Activated naive CD8-positive, alpha-beta T cell treated with anti-CD3 and anti-CD28 coated beads, Interleukin-2, amount 10 ng/mL, durations not matched to agents 7 days and 5 days (primary cell): Measurements from ENCODE around the gene GPR107. TPM values are rescaled to one million over a fixed set of nuclear protein-coding genes. Genes with fewer than 3 reads are reported as not detected.

ENCODE experiments used
- ATAC-seq: fragments of 150-1000 bp; cut with Tn5 transposase; one replicate; pipeline ENCODE4 v1.10.0; 2021; ENCODE audit warnings: low read depth, moderate library complexity
- POLR2A ChIA-PET: fragments of 350-600 bp; sonication (Branson Sonifier 250); formaldehyde crosslinking; loops from one replicate; lab custom pipeline; 2021; ENCODE audit warnings: antibody characterized with exemption; lab: Charles Lee
- DNase-seq: peaks from one replicate; pipeline ENCODE4 v3.0.0; 2021
- H3K27ac Mint-ChIP-seq: one replicate; pipeline ENCODE4 v1.8.0; 2022; ENCODE audit warnings: mild to moderate bottlenecking, mixed read lengths
- H3K27me3 Mint-ChIP-seq: one replicate; pipeline ENCODE4 v1.8.0; 2022; ENCODE audit warnings: mild to moderate bottlenecking, moderate library complexity, mixed read lengths
- H3K36me3 Mint-ChIP-seq: one replicate; pipeline ENCODE4 v1.8.0; 2021; ENCODE audit warnings: mild to moderate bottlenecking, mixed read lengths
- H3K4me1 Mint-ChIP-seq: one replicate; pipeline ENCODE4 v1.8.0; 2021; ENCODE audit warnings: mixed read lengths
- H3K4me3 Mint-ChIP-seq: one replicate; pipeline ENCODE4 v1.8.0; 2022; ENCODE audit warnings: mild to moderate bottlenecking, moderate library complexity, mixed read lengths
- H3K9me3 Mint-ChIP-seq: one replicate; pipeline ENCODE4 v1.8.0; 2021; ENCODE audit warnings: mixed read lengths
- total RNA-seq, 2 experiments: library from RNA; stranded (reverse); gene quantifications; one replicate each; pipeline ENCODE4 v1.2.3, GENCODE V29; 2021

GPR107 gene
- total RNA-seq, 2 experiments from 2014 or later, result 23.2 to 25.1 TPM

- H3K27ac Mint-ChIP-seq, result no peak overlapping the region
Measured at GRCh38 chr9:130158001-130158400, 104.3 kb downstream of the GPR107 start.

GRCh38 chr9:130159057-130159456, 105.4 kb downstream of the GPR107 start:
- Mint-ChIP-seq H3K27ac (no peak overlapping the region), H3K4me1 (no peaks in the 10 kb centered on the region), H3K4me3 (no peak overlapping the region), H3K36me3 (no peaks in the 10 kb centered on the region), H3K9me3 (no peaks in the 10 kb centered on the region), H3K27me3 (peaks cover 2% of the 10 kb centered on the region)
- DNase-seq, result no peak
- ATAC-seq, result no peak
- POLR2A ChIA-PET, result no interaction called here

More at GRCh38 chr9:130158001-130158400, 104.3 kb downstream of the GPR107 start:
- no peaks in the 10 kb centered on the region for H3K4me1 Mint-ChIP-seq
- ATAC-seq (no peak), DNase-seq (no peak)
- no peaks in the 10 kb centered on the region for H3K36me3 Mint-ChIP-seq
- H3K9me3 Mint-ChIP-seq, result no peaks in the 10 kb centered on the region
- peaks cover 2% of the 10 kb centered on the region for H3K27me3 Mint-ChIP-seq
- POLR2A ChIA-PET, result no interaction called here
- no peak overlapping the region for H3K4me3 Mint-ChIP-seq

GRCh38 chr9:130159915-130160670, 106.4 kb downstream of the GPR107 start:
- H3K4me3 Mint-ChIP-seq, result no peak overlapping the region
- no peak for ATAC-seq
- no peak for DNase-seq
- no peak overlapping the region for H3K27ac Mint-ChIP-seq
- H3K27me3 Mint-ChIP-seq, result peaks cover 2% of the 10 kb centered on the region
- H3K9me3 Mint-ChIP-seq, result no peaks in the 10 kb centered on the region
- no peaks in the 10 kb centered on the region for H3K36me3 Mint-ChIP-seq
- H3K4me1 Mint-ChIP-seq, result no peaks in the 10 kb centered on the region
- POLR2A ChIA-PET, result no interaction called here

- DNase-seq (no peak), ATAC-seq (no peak)
- Mint-ChIP-seq H3K27me3 (peaks cover 2% of the 10 kb centered on the region), H3K4me3 (no peak overlapping the region), H3K4me1 (no peaks in the 10 kb centered on the region), H3K27ac (no peak overlapping the region), H3K36me3 (no peaks in the 10 kb centered on the region), H3K9me3 (no peaks in the 10 kb centered on the region)
- POLR2A ChIA-PET, result interaction anchor here (0.6 kb wide), 1 partner anchor 35 kb away, joined by 3 read pairs; no protein-coding TSS in a partner anchor
Measured at GRCh38 chr9:130160862-130161470, 107.3 kb downstream of the GPR107 start.

GRCh38 chr9:130165579-130165978, 111.9 kb downstream of the GPR107 start:
- POLR2A ChIA-PET, result no interaction called here
- peaks cover 9% of the 10 kb centered on the region for H3K4me1 Mint-ChIP-seq
- ATAC-seq (no peak), DNase-seq (no peak)
- no peak overlapping the region for H3K27ac Mint-ChIP-seq
- H3K9me3 Mint-ChIP-seq, result no peaks in the 10 kb centered on the region
- H3K27me3 Mint-ChIP-seq, result peaks cover 12% of the 10 kb centered on the region
- no peaks in the 10 kb centered on the region for H3K36me3 Mint-ChIP-seq
- H3K4me3 Mint-ChIP-seq, result no peak overlapping the region

GRCh38 chr9:130166399-130166798, 112.7 kb downstream of the GPR107 start:
- H3K27me3 Mint-ChIP-seq, result peaks cover 18% of the 10 kb centered on the region
- POLR2A ChIA-PET, result no interaction called here

GRCh38 chr9:130167927-130168326, 114.2 kb downstream of the GPR107 start:
- peaks cover 9% of the 10 kb centered on the region for H3K4me1 Mint-ChIP-seq
- no peaks in the 10 kb centered on the region for H3K9me3 Mint-ChIP-seq
- H3K27me3 Mint-ChIP-seq, result peaks cover 20% of the 10 kb centered on the region
- ATAC-seq (no peak), DNase-seq (no peak)
- H3K27ac Mint-ChIP-seq, result no peak overlapping the region
- POLR2A ChIA-PET, result no interaction called here
- H3K4me3 Mint-ChIP-seq, result no peak overlapping the region
- no peaks in the 10 kb centered on the region for H3K36me3 Mint-ChIP-seq

More at GRCh38 chr9:130166399-130166798, 112.7 kb downstream of the GPR107 start:
- Mint-ChIP-seq H3K9me3 (no peaks in the 10 kb centered on the region), H3K4me1 (peaks cover 9% of the 10 kb centered on the region), H3K36me3 (no peaks in the 10 kb centered on the region), H3K27ac (no peak overlapping the region), H3K4me3 (no peak overlapping the region)
- no peak for ATAC-seq
- DNase-seq, result no peak

GRCh38 chr9:130171226-130172148, 117.8 kb downstream of the GPR107 start:
- Mint-ChIP-seq H3K27ac (no peak overlapping the region), H3K36me3 (no peaks in the 10 kb centered on the region), H3K27me3 (peaks cover 34% of the 10 kb centered on the region), H3K9me3 (no peaks in the 10 kb centered on the region), H3K4me1 (peaks cover 9% of the 10 kb centered on the region), H3K4me3 (peak overlapping the region; percentile 25)
- no peak for ATAC-seq
- POLR2A ChIA-PET, result interaction anchor here (1.0 kb wide), 1 partner anchor 44 kb away, joined by 3 read pairs; no protein-coding TSS in a partner anchor
- no peak for DNase-seq

- peaks cover 34% of the 10 kb centered on the region for H3K27me3 Mint-ChIP-seq
- no peaks in the 10 kb centered on the region for H3K36me3 Mint-ChIP-seq
- H3K9me3 Mint-ChIP-seq, result no peaks in the 10 kb centered on the region
- peak; percentile 76 for ATAC-seq
- peak within 1 kb of the TSS; percentile 35 for H3K4me3 Mint-ChIP-seq
- no peak within 1 kb of the TSS for H3K27ac Mint-ChIP-seq
- DNase-seq, result peak; percentile 53
- peaks cover 5% of the 10 kb centered on the region for H3K4me1 Mint-ChIP-seq
- POLR2A ChIA-PET, result no interaction called here
Measured at GRCh38 chr9:130172161-130172857, 118.6 kb downstream of the GPR107 start, which contains the start of gene NCS1. Gene NCS1, plus strand, starts transcription at chr9:130172404. Its CDS starts 260 bp downstream, at chr9:130172664.

- POLR2A ChIA-PET, result no interaction called here
- H3K27ac Mint-ChIP-seq, result no peak overlapping the region
Measured at GRCh38 chr9:130172858-130173665, 119.4 kb downstream of the GPR107 start.

GRCh38 chr9:130173666-130173983, 119.9 kb downstream of the GPR107 start:
- Mint-ChIP-seq H3K27ac (no peak overlapping the region), H3K4me3 (peak overlapping the region; percentile 35), H3K36me3 (no peaks in the 10 kb centered on the region), H3K9me3 (no peaks in the 10 kb centered on the region), H3K4me1 (no peaks in the 10 kb centered on the region), H3K27me3 (peaks cover 31% of the 10 kb centered on the region)
- POLR2A ChIA-PET, result no interaction called here
- DNase-seq (no peak), ATAC-seq (no peak)

More at GRCh38 chr9:130172858-130173665, 119.4 kb downstream of the GPR107 start:
- ATAC-seq, result no peak
- H3K9me3 Mint-ChIP-seq, result no peaks in the 10 kb centered on the region
- peaks cover 34% of the 10 kb centered on the region for H3K27me3 Mint-ChIP-seq
- no peaks in the 10 kb centered on the region for H3K36me3 Mint-ChIP-seq
- no peak for DNase-seq
- peaks cover 3% of the 10 kb centered on the region for H3K4me1 Mint-ChIP-seq
- peak overlapping the region; percentile 35 for H3K4me3 Mint-ChIP-seq

- POLR2A ChIA-PET, result no interaction called here
- H3K9me3 Mint-ChIP-seq, result no peaks in the 10 kb centered on the region
- H3K27me3 Mint-ChIP-seq, result peaks cover 31% of the 10 kb centered on the region
- ATAC-seq (no peak), DNase-seq (no peak)
- no peak overlapping the region for H3K4me3 Mint-ChIP-seq
- H3K4me1 Mint-ChIP-seq, result no peaks in the 10 kb centered on the region
- no peak overlapping the region for H3K27ac Mint-ChIP-seq
- no peaks in the 10 kb centered on the region for H3K36me3 Mint-ChIP-seq
Measured at GRCh38 chr9:130174025-130174424, 120.3 kb downstream of the GPR107 start.
